ENCODE measurements around the gene GSN.
A peak's percentile ranks its signal among the peaks of the same experiment; 100 is the strongest.

GSN gene

DNA sequence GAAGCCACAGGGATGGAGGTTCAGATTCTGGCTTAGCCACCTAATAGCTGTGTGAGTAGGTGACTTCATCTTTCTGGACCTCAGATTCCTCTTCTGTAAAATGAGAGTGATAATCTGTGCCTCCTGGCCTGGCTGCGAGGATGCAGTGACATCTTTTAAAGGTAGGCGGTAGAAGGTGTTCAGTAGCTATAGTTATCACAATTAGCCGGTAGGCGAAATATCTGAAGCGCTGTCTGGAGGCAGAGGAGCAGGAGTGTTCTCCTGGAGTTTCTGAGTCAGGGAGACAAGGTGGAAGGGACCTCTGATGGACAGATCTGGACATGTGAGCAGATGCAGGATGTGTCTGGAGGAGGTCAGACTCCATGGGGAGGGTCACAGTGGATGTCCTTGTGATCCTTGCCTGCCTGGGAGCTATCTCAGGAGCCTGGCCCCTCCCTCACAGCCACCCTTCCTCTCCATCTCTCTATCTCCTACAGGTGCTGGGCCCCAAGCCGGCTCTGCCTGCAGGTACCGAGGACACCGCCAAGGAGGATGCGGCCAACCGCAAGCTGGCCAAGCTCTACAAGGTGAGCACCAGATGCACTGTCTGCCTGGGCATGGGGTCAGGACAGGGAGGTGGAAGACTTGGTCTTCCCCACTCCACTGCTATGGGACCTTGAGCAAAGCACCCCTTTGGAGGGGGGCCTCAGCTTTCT lies 45.6 kb downstream of the GSN start:
- Histone ChIP-seq H3K27ac (peak overlapping the region in 1 of 2 donors; percentile 58), H3K4me3 (no peak overlapping the region)
- TF ChIP-seq, protein P1, sequence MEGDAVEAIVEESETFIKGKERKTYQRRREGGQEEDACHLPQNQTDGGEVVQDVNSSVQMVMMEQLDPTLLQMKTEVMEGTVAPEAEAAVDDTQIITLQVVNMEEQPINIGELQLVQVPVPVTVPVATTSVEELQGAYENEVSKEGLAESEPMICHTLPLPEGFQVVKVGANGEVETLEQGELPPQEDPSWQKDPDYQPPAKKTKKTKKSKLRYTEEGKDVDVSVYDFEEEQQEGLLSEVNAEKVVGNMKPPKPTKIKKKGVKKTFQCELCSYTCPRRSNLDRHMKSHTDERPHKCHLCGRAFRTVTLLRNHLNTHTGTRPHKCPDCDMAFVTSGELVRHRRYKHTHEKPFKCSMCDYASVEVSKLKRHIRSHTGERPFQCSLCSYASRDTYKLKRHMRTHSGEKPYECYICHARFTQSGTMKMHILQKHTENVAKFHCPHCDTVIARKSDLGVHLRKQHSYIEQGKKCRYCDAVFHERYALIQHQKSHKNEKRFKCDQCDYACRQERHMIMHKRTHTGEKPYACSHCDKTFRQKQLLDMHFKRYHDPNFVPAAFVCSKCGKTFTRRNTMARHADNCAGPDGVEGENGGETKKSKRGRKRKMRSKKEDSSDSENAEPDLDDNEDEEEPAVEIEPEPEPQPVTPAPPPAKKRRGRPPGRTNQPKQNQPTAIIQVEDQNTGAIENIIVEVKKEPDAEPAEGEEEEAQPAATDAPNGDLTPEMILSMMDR (IDR thresholded peaks at IDR 0.05): no peak
- peak; percentile 70 for DNase-seq (ENCODE audit: low spot score)

- DNase-seq (ENCODE audit: low spot score): peak; percentile 54
- H3K27ac ChIP-seq: peak overlapping the region; percentile 97 to 99
Observed at GRCh38 chr9:121316378-121316777, 48.4 kb downstream of the GSN start.

DNA sequence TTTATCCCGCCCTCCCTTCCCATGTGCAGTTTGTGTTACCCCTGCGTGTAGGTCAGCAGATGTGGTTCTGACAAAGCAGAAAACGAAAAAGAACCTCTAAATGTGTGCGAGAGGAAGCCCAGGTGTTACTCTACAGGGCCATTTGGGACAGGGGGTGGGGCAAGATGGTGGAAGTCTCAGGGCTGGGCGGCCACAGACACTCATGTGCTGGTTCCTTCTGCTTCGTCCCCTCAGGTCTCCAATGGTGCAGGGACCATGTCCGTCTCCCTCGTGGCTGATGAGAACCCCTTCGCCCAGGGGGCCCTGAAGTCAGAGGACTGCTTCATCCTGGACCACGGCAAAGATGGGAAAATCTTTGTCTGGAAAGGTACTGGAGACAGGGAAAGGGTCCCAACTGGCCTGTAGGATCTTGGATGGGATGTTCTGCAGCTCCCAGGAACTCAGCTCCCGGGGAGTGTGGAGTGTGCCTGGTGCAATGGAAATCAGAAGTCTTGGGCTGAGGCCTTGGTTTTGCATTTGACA lies 49.0 kb downstream of the GSN start:
- peak; percentile 62 for DNase-seq (ENCODE audit: low spot score)
- no peak overlapping the region for H3K4me3 ChIP-seq
- peak overlapping the region; percentile 97 to 99 for H3K27ac ChIP-seq
- TF ChIP-seq, protein P1 (IDR thresholded peaks at IDR 0.05): no peak

More at GRCh38 chr9:121316378-121316777, 48.4 kb downstream of the GSN start:
- TF ChIP-seq, protein P1 (IDR thresholded peaks at IDR 0.05): no peak
- no peak overlapping the region for H3K4me3 ChIP-seq

GRCh38 chr9:121317737-121318630 lies 50.0 kb downstream of the GSN start:
- TF ChIP-seq, protein P1 (IDR thresholded peaks at IDR 0.05): no peak
- H3K4me3 ChIP-seq: peak overlapping the region; percentile 13
- DNase-seq (ENCODE audit: low spot score): peak; percentile 78
- peak overlapping the region; percentile 97 to 99 for H3K27ac ChIP-seq

GRCh38 chr9:121318631-121319382 lies 50.8 kb downstream of the GSN start:
- peak overlapping the region; percentile 97 to 99 for H3K27ac ChIP-seq
- TF ChIP-seq, protein P1 (IDR thresholded peaks at IDR 0.05): no peak
- DNase-seq (ENCODE audit: low spot score): peak; percentile 73
- peak overlapping the region; percentile 13 for H3K4me3 ChIP-seq

- peak overlapping the region; percentile 97 to 99 for H3K27ac ChIP-seq
- TF ChIP-seq, protein P1 (IDR thresholded peaks at IDR 0.05): no peak
Observed at GRCh38 chr9:121319383-121319780, 51.4 kb downstream of the GSN start.

More at GRCh38 chr9:121319383-121319780, 51.4 kb downstream of the GSN start:
- no peak overlapping the region for H3K4me3 ChIP-seq
- DNase-seq (ENCODE audit: low spot score): peak; percentile 61

Measured in coronary artery (tissue), 2 donors.